Measurements from ENCODE around the gene WBP2.
"Not testable (repeated sequence)": the region's sequence is repeated elsewhere in the genome, so short reads cannot be mapped to it uniquely, and the experiment has no call there.

WBP2 gene

DNA sequence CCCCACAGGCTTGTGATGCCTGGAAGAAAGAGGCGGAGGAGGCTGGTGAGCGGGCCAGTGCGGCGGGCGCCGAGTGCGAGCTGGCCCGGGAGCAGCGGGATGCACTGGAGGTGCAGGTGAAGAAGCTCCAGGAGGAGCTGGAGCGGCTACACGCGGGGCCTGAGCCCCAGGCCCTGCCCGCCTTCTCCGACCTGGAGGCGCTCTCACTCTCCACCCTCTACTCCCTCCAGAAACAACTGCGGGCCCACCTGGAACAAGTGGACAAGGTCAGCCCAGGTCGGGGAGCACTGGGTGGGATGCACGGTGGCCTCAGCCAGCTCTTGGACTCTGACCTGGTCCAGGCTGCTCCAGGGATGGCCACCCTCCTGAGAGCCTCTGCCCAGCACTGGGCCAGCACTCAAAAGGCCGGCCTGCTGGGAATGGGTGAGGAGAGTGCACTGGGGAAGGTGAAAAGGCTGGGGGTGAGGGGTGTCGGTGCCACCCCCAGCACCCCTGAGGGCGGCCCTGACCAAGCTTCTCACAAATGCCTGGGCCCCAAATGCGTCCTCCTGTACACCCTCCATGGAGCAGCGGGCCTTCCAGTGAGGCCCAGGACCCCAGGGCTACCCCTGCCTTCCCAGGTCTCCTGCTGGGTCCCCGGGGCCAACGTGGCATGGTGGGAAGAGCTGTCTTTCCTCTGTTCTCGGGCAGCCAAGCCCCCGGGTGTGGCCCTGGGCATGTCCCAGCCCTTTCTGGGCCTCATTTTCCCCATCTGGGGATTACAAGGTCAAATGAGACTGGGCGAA is 31.7 kb downstream of the WBP2 start:
- Histone ChIP-seq H3K27ac (peak overlapping the region in 6 of 21 experiments; percentile 15 to 60 (median 43)), H3K4me3 (no peak overlapping the region)

DNA sequence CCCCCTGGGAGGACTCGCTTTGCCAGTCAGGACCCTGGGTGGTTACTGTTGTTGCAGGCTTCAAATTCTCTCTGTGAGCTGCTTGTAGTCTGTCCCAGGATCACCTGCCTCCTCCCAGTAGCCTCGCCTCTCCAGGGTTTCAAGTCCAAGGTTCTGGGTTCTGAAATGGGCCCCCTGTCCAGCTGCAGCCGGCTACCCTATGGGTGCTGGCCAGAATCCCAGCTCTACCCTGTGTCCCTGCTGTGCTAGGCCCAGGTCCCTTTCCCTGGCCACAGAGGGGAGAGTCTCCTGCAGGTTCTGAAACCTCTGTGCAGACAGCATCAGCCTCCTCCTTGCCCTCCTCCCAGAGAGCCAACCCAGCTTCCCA is 32.4 kb downstream of the WBP2 start:
- Histone ChIP-seq H3K27ac (peak overlapping the region in 9 of 21 experiments; percentile 18 to 60 (median 37)), H3K4me3 (no peak overlapping the region)

DNA sequence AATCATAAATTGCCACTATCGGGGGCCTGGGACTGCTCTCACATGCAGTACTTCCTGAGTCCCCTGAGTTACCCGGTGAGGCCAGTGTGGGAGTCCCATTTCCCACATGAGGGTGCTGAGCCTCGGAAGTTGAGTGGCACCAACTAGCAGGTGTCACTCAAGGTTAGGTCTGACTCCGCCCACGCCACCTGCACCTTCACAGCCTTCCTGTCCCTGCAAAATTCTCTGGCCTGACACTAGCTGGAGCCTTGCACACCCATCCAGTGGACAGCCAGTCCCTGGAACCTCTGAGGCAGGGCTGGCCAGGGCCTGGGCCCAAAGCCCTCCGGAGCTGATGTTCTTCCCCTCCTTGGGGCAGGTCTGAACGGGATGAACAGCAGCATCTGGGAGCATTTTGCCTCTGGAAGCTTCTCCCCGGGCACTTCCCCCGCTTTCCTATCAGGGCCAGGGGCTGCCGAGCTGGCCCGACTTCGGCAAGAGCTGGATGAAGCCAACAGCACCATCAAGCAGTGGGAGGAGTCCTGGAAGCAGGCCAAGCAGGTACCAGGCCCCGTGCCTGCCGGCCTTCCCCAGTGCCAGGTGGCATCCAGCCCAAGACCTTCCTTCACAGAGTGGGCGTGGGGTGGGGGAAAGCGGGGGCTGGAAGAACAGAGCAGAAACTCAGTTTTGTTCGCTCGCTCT is 32.9 kb downstream of the WBP2 start:
- H3K27ac ChIP-seq: peak overlapping the region in 11 of 21 experiments; percentile 18 to 60 (median 32)
- H3K4me3 ChIP-seq: no peak overlapping the region

DNA sequence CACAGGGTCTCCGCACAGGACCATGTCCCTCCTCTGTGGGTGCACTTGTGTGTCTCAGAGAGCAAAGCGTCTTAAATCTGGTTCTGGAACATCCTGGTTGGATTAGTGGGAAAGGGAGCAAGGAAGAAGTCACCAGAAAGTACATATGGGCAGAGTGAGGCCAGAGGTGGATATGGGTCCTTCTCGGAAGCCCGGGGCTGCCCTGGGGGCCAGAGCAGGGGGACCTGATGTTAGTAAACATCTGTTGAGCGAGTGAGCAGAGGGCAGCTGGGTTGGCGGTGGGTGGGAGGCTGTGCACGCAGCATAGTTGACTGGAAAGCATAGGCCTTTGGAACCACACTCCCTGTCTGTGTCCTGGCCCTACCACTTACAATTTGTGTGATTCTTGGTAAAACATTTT is 33.6 kb downstream of the WBP2 start:
- H3K27ac ChIP-seq: peak overlapping the region in 5 of 21 experiments; percentile 26 to 60 (median 37)

DNA sequence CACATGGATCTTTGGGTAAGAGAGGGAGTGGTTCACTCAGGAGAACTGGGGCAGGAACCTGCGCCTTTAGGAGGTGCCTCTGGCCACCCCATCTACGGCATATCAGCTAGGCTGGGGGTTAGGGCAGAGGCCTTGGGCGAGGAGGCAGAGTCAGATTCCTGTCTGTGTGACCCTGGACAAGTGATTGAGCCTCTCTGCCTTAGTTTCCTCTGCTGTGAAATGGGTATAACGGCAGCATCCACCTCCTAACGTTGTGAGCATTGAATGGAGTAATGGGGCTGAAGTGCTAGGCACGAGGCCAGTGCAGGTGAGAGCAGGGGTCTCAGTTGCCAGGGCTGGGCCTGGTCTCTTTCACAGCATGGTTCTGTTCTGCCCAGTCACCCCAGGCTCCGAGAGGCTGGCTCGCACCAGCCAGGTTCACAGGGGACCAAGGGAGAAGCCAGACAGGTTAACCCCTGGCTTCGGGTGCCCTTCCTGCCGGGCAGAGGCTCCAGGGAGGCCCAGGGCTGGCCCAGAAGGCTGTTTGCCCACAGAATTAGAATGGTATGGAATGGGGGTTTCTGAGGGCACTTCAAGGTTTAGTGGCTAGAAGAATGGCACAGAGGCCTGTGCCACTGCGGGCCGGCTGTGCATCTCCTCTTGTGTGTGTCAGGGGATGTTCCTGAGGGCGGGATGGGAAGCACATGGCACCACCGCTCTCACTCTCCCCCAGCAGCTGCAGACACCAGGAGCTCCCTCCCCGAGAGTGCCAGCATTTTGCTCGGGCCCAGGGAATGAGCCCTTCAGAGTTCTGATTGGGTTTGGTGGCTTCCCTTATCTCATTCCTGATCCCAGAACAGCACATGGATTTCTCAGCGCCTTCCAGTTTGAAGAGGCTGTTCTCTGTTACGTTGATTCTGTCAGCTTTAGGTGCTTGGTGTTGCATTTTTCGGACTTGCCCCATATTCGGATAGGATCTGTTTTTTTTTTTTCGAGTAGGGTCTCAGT is 34.7 kb downstream of the WBP2 start:
- Histone ChIP-seq H3K27ac (peak overlapping the region in 6 of 21 experiments; percentile 7 to 55 (median 34)), H3K4me3 (no peak overlapping the region)

More for the DNA sequence above, 33.6 kb downstream of the WBP2 start:
- H3K4me3 ChIP-seq: no peak overlapping the region

DNA sequence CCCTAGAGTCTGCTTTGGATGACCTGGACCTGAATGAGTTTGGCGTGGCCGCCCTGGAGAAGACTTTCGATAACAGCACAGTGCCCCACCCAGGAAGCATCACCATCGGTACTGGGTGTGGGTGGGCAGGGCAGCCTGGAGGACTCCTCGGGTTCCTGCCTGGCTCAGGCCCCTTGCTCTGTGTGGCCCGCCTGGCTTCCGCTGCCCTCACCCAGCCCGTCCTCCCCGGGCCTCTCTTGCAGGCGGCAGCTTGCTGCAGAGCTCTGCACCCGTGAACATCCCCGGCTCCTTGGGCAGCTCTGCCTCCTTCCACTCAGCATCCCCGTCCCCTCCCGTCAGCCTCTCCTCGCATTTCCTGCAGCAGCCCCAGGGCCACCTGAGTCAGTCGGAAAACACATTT is 35.5 kb downstream of the WBP2 start:
- peak overlapping the region in 6 of 21 experiments; percentile 7 to 55 (median 33) for H3K27ac ChIP-seq
- no peak overlapping the region for H3K4me3 ChIP-seq

DNA sequence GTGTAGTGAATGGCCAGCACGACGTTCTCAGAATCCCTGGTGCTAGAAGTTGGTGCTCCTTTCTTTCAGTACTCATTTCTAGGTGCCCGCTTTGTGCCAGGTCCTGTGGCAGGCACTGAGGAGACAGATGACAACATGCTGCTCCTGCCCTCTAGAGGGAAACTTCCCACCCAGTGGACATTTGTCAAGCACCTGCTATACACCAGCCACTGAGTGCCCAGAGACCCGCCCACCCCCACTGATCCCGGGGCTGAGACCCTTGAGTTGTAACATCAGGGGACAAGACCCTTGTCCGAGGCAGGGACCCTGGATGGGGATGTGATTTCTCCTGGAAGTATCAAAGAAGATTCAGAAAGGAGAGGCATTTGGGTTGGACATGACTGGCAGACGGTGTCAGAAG is 36.0 kb downstream of the WBP2 start:
- Histone ChIP-seq H3K4me3 (no peak overlapping the region), H3K27ac (peak overlapping the region in 4 of 21 experiments; percentile 5 to 38 (median 28))

DNA sequence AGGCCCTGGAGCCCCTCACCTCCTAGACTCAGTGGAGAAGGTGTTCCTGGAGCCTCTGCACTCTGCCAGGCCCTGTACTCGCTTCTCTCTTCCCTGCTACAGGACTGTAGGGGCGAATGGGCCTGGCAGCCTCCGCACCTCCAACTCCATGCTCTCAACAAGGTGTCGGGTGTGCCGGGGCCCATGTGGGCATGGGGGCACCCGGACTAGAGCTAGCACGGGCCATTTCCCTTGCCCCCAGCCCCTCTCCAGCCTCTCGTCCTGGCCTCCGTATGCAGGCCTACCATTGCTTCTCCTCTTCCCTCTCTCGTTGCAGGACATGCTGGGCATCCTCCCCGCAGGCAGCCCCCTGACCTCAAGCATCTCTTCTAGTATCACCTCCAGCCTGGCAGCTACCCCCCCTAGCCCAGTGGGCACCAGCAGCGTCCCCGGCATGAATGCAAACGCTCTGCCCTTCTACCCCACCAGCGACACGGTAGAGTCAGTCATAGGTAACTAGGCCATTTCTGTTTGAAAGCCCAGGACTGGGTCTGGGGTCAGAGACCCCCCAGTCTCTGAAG is 36.7 kb downstream of the WBP2 start:
- Histone ChIP-seq H3K27ac (peak overlapping the region in 2 of 21 experiments; percentile 13 to 20), H3K4me3 (no peak overlapping the region)

DNA sequence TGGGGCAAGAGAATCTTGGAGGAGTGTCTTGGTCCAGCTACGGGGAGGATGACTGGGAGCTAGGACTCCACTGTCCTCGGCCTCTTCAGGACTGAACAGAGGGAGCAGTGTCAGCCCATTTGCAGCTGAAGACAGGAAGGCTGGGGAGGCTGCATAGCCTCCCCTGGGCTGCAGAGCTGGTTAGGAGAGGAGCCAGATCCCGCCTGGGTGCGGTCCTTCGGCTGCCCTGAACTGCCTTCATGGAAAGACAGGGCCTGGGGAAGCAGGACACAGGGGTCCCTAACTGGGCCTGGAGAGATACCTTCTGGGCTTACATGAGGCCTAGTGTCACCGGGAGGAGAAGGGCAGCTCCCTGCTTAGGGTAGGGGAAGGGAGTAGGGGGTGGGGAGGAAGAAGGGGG is 37.6 kb downstream of the WBP2 start:
- Histone ChIP-seq H3K4me3 (no peak overlapping the region), H3K27ac (peak overlapping the region in 1 of 21 experiments; percentile 13)

DNA sequence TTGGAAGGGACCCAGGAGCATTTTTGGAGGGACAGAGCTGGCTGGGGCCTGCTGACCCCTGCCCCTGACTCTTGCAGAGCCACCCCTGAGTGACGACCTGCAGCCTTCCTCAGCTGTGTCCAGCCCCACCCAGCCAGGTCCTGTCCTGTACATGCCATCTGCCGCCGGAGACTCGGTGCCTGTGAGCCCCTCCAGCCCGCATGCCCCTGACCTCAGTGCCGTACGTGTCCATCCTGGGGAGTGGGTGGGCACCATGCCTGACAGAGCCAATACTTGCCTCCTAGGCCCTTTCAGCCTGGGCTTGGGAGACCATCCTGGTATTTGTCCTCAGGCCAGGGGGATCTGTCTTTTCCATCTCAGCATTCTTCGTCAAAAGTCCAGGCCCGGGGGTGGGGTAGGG is 38.4 kb downstream of the WBP2 start:
- Histone ChIP-seq H3K4me3 (no peak overlapping the region), H3K27ac (no peak overlapping the region)

DNA sequence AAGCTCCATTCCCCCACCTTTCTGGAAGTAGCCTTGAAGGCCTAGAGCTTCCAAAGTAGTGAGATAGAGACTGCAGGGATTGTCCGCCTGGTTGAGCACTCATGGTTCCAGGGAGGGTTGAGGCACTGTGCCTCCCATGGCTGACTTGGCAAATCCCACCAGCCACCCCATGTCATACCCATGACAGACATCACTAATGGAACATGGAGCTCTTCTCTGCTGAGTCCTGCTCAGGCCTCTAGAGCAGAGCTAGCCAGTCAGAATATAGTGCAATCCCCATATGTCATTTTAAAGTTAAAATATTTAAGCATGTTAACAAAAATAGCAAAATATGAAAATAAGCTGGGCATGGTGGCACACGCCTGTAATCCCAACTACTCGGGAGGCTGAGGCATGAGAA is 39.7 kb downstream of the WBP2 start:
- no peak overlapping the region for H3K4me3 ChIP-seq
- peak overlapping the region in 5 of 21 experiments; percentile 16 to 67 (median 51) for H3K27ac ChIP-seq

DNA sequence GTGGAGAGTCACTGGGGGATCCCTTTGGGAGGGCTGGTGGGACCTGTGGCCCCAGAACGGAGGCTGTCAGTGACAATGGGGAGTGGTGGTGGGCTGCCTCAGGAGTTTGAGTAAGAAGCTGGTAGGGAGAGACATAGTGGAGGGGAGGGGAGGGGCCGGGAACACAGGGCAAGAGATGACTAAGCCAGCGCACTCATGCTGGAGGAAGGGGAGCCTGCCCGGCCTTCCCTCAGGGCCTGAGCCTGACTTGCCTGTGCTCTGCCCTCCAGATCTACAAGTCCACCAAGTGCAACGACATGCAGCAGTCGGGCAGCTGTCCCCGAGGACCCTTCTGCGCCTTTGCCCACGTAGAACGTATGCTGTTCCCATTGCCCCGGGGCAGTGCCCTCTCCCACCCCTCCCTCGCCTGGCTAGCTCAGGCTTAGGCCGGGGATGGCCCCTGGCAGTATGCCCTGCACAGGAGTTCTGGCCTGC is 40.2 kb downstream of the WBP2 start:
- H3K4me3 ChIP-seq: no peak overlapping the region
- peak overlapping the region in 10 of 21 experiments; percentile 16 to 67 (median 40) for H3K27ac ChIP-seq

DNA sequence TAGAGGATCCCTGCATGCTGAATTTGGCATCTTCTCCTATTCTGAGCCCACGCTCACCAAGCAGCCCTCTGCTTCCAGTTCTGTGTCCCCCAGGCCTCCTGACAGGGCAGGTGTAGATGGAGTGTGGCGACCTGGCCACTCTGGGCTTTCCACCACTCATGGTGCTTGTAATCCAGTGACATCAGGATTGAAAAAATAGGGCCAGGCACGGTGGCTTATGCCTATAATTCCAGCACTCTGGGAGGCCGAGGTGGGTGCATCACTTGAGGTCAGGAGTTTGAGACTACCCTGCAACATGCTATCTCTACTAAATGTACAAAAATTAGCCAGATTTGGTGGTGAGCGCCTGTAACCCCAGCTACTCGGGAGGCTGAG is 41.1 kb downstream of the WBP2 start:
- Histone ChIP-seq H3K27ac (peak overlapping the region in 5 of 21 experiments; percentile 6 to 69 (median 58)), H3K4me3 (no peak overlapping the region)

DNA sequence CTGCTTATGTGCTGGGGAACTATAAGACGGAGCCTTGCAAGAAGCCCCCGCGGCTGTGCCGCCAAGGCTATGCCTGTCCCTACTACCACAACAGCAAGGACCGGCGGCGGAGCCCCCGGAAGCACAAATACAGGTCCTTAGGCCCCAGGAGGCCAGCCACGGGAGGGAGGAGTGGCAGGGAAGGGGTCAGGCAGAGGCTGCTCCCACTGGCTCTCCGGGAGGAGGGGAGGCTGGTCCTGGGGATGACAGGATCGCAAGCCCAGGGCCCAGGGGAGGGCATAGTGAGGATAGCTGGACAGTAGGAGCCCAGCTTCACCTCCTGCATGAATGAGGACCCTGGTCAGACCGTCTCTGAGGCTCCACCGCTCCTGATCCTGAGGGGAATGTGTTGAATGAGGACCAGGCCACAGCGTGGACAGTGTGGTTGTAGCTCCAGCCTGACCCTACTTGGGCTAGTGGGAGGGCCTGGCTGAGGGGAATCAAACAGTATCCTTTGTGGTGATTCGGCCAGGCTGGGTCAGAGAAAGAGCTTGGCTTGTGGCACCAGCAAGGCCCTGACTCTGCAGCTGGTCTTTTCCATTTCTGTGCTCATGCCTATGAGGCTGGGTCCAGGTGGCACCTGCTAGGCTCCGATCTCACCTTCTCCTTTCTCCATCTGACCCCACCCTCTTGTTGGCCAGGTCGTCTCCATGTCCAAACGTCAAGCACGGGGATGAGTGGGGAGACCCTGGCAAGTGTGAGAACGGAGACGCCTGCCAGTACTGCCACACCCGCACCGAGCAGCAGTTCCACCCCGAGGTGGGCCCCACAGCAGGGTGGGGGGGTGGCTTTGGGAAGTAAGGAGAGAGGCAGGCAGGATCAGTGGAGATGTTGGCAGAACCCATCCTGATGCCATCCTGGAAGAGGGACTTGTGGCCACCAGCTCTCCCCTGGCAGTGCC is 41.8 kb downstream of the WBP2 start:
- H3K4me3 ChIP-seq: no peak overlapping the region

DNA sequence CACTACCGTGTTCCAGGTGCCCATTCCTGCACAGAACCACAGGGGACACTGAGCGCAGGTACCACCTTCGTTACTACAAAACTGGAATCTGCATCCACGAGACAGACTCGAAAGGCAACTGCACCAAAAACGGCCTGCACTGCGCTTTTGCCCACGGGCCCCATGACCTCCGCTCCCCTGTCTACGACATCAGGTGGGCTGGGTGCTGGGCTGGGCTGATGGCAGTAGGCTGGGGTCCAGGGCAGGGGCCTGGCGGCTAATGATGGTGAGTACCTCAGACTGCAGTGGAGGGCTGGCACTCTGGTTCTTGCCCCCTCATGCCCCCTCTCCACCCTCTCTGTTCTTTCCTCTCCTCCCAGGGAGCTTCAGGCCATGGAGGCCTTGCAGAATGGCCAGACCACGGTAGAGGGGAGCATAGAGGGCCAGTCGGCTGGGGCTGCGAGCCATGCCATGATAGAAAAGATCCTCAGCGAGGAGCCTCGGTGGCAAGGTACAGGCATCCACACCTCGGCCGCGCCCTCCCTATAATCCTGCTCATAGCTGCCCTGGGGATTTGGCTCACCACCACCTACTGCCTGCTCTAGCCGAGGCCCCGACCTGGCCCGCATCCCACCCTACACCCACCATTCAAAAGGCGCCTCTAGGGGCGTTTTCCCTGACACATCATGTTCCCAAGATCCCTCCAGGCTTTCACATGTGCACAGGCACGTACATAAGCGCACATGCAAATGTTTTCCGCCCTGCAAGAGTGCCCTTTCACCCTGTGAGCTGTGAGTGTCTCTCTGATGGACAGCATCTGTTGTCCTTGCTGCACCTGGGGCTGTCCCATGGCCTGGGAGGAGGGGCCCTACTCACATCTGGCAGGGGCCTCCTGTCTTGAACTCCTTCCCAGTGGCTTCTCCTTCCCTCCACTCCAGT is 42.8 kb downstream of the WBP2 start:
- H3K27ac ChIP-seq: peak overlapping the region in 12 of 21 experiments; percentile 3 to 69 (median 50)
- H3K4me3 ChIP-seq: no peak overlapping the region

More for the DNA sequence above, 41.8 kb downstream of the WBP2 start:
- peak overlapping the region in 11 of 21 experiments; percentile 1 to 69 (median 50) for H3K27ac ChIP-seq

DNA sequence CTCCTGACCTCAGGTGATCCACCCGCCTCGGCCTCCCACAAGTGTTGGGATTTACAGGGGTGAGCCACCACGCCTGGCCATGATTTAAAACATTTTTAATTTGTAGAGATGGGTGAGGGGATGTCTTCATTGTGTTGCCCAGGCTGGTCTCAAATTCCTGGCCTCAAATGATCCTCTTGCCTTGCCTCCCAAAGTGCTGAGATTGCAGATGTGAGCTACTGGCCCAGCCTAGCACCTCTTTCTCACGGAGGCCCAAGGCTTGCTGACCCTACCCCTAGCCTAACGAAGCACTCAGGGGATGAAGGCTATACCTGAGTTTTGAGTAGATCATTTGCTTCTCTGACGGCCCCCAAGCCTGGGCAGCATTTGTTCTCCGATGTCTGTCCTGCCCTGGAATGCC is 44.0 kb downstream of the WBP2 start:
- Histone ChIP-seq H3K4me3 (no peak overlapping the region), H3K27ac (peak overlapping the region in 4 of 21 experiments; percentile 46 to 74 (median 66))

DNA sequence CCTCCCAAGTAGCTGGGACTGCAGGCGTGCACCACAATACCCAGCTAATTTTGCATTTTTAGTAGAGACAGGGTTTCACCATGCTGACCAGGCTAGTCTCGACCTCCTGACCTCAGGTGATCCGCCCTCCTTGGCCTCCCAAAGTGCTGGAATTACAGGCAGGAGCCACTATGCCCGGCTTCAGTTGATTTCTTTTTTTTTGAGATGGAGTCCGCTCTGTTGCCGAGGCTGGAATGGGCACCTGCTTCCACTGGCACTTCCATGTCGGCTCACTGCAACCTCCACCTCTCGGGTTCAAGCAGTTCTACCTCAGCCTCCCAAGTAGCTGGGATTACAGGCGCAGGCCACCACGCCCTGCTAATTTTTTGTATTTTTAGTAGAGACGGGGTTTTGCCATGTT is 44.4 kb downstream of the WBP2 start:
- H3K27ac ChIP-seq: peak overlapping the region in 6 of 21 experiments; percentile 46 to 94 (median 70)
- H3K4me3 ChIP-seq: not testable (repeated sequence)
